Activated T-cell treated with anti-CD3 and anti-CD28 coated beads, Interleukin-2, amount 50 U/mL, for 4 hours (primary cell): ENCODE results near the gene RMND1. TPM values are rescaled to one million over a fixed set of nuclear protein-coding genes. Genes with fewer than 3 reads are reported as not detected.
A peak's percentile ranks its signal among the peaks of the same experiment; 100 is the strongest.

Experiments
- ATAC-seq, 2 donors: fragments of 200-7000 bp; cut with Tn5 transposase; one replicate each; pipeline ENCODE4 v1.10.0; 2021
- DNase-seq: peaks from one replicate; pipeline ENCODE4 v3.0.0-alpha.2; 2020
- H3K27me3 Mint-ChIP-seq: one replicate; pipeline ENCODE4 v1.8.0; 2021; ENCODE audit warnings: low read depth, mixed read lengths
- H3K36me3 Mint-ChIP-seq: one replicate; pipeline ENCODE4 v1.8.0; 2022; ENCODE audit warnings: mixed read lengths; ENCODE audit not compliant: insufficient read depth
- H3K4me1 Mint-ChIP-seq: one replicate; pipeline ENCODE4 v1.8.0; 2021; ENCODE audit warnings: low read depth, mixed read lengths
- H3K4me3 Mint-ChIP-seq: one replicate; pipeline ENCODE4 v1.8.0; 2021; ENCODE audit warnings: mild to moderate bottlenecking, moderate library complexity, mixed read lengths
- H3K9me3 Mint-ChIP-seq: one replicate; pipeline ENCODE4 v1.8.0; 2021; ENCODE audit warnings: mixed read lengths
- total RNA-seq, 3 donors: library from RNA; stranded (reverse); gene quantifications; one replicate each; pipeline ENCODE4 v1.2.1, GENCODE V29; 2021

RMND1 gene, protein sequence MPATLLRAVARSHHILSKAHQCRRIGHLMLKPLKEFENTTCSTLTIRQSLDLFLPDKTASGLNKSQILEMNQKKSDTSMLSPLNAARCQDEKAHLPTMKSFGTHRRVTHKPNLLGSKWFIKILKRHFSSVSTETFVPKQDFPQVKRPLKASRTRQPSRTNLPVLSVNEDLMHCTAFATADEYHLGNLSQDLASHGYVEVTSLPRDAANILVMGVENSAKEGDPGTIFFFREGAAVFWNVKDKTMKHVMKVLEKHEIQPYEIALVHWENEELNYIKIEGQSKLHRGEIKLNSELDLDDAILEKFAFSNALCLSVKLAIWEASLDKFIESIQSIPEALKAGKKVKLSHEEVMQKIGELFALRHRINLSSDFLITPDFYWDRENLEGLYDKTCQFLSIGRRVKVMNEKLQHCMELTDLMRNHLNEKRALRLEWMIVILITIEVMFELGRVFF
- total RNA-seq, result 10 to 100 TPM; 15.3 to 18.1 (median 16.5) TPM

GRCh38 chr6:151451950-151452749 lies at the start of gene RMND1:
Gene RMND1 (minus strand): TSS chr6:151452126. CDS start chr6:151445811, 6,315 bp downstream.
- Mint-ChIP-seq H3K36me3 (peaks cover 9% of the 10 kb centered on the region), H3K9me3 (no peaks in the 10 kb centered on the region), H3K4me1 (peaks cover 46% of the 10 kb centered on the region), H3K4me3 (peak within 1 kb of the TSS; percentile 93), H3K27me3 (no peaks in the 10 kb centered on the region)
- peak; percentile 99 for DNase-seq
- peak; percentile 98 to 99 for ATAC-seq

DNA sequence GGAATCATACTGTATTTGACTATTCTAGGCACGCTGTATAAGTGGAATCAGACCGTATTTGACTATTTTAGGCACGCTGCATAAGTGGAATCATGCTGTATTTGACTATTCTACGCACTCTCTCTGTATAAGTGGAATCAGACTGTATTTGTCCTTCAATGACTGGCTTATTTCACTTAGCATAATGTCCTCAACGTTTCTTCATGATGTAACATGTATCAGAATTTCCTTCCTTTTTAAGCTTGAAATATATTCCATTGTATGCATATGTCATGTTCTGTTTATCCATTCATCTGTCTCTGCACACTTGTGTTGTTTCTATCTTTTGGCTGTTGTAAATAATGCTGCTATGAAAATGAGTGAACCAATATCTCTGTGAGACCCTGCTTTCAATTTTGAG lies 47.6 kb upstream of the RMND1 start:
- peaks cover 7% of the 10 kb centered on the region for H3K4me1 Mint-ChIP-seq
- no peak for ATAC-seq
- H3K9me3 Mint-ChIP-seq, result no peaks in the 10 kb centered on the region
- no peak for DNase-seq
- peaks cover 21% of the 10 kb centered on the region for H3K27me3 Mint-ChIP-seq
- no peak overlapping the region for H3K4me3 Mint-ChIP-seq
- no peaks in the 10 kb centered on the region for H3K36me3 Mint-ChIP-seq

GRCh38 chr6:151498327-151498726 lies 46.4 kb upstream of the RMND1 start:
- H3K4me3 Mint-ChIP-seq, result no peak overlapping the region
- peaks cover 11% of the 10 kb centered on the region for H3K4me1 Mint-ChIP-seq
- DNase-seq, result no peak
- peak in 1 of 2 donors; percentile 48 for ATAC-seq
- H3K36me3 Mint-ChIP-seq, result no peaks in the 10 kb centered on the region
- peaks cover 29% of the 10 kb centered on the region for H3K27me3 Mint-ChIP-seq
- no peaks in the 10 kb centered on the region for H3K9me3 Mint-ChIP-seq

GRCh38 chr6:151497905-151498304 lies 46.0 kb upstream of the RMND1 start:
- no peak for ATAC-seq
- DNase-seq, result no peak
- Mint-ChIP-seq H3K36me3 (no peaks in the 10 kb centered on the region), H3K9me3 (no peaks in the 10 kb centered on the region), H3K4me1 (peaks cover 13% of the 10 kb centered on the region), H3K4me3 (no peak overlapping the region), H3K27me3 (peaks cover 33% of the 10 kb centered on the region)

- no peaks in the 10 kb centered on the region for H3K36me3 Mint-ChIP-seq
- no peak overlapping the region for H3K4me3 Mint-ChIP-seq
- no peak for ATAC-seq
- peaks cover 44% of the 10 kb centered on the region for H3K27me3 Mint-ChIP-seq
- no peaks in the 10 kb centered on the region for H3K9me3 Mint-ChIP-seq
- H3K4me1 Mint-ChIP-seq, result peaks cover 12% of the 10 kb centered on the region
- DNase-seq, result no peak
These were observed 43.5 kb upstream of the RMND1 start for GRCh38 chr6:151495380-151495779.

DNA sequence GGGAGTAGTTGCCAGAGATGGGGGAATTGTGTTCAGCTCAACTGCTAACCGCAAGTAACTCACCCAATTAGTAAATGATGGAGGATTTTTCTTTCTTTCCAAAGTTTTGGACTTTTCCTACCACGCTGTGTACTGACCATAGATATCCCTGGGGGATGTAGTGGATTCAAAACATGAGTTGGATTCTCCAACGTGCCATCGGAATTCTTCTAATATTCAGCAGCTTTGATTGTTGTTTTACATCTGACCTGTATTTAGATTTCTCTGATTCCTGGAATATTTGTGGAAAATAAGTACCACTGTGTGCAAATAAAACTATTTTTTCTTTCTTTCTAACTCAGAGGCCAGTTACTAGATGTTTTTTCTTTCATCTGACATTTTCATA lies 43.0 kb upstream of the RMND1 start:
- H3K4me1 Mint-ChIP-seq, result peaks cover 12% of the 10 kb centered on the region
- H3K9me3 Mint-ChIP-seq, result no peaks in the 10 kb centered on the region
- H3K27me3 Mint-ChIP-seq, result peaks cover 44% of the 10 kb centered on the region
- DNase-seq, result no peak
- H3K4me3 Mint-ChIP-seq, result peak overlapping the region; percentile 67
- no peak for ATAC-seq
- H3K36me3 Mint-ChIP-seq, result no peaks in the 10 kb centered on the region

DNA sequence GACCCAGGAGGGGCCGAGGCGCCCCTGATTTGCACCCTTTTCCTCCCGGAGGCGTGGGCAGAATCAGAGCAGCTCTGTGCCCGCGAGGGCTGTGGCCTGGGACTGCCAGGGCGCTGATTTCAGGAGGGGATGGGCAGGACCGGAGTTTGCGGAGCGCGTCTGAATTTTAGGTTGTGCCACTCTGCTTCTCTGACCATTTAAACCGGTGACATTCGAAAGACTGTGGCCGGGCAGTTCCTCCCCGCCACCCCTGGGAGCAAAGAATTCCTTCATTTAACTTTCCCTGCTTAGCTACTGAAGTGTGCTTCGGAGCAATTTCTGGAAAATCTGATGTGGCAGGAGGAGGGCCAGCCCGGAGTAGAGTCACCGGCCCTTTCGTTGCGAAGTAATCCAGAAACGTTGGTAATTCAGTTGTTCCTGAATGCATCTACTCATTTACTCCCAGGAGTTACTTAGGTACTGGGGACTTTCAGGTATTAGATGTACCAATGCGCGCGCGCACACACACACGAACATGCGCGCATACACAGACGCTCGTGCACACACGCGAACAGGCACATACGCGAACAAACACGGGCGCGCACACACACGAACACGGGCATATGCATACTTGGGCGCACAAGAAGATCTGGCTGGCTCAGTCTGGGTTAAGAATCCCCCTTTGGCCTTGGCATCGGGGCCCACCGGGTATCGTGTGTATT lies 42.5 kb upstream of the RMND1 start:
- Mint-ChIP-seq H3K4me3 (peak overlapping the region; percentile 67), H3K27me3 (peaks cover 44% of the 10 kb centered on the region)

DNA sequence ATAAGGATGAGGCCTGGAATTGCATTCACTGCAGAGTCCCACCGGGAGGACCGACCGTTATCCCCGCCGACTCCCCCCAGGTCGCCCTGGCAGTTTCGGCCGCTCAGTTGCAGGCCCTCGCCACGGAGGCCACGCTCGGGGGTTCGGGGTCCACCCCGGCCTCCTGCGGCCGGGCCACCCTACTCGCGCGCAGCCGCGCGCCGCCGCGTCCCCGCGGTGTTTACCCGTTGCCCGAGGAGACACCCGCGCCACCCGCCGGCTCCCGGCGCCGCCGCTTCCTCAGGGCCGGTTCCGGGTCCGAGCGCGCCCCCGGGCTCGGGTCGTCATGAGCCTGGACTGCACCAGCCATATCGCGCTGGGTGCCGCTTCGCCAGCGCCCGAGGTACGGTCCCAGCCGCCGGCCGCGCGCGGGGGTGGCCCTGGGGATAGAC lies 41.9 kb upstream of the RMND1 start, which contains the start of gene CCDC170:
CCDC170 (plus strand) TSS at position 214 of the 431 bp plus-strand sequence; CDS start at position 326, 112 bp downstream.
- no peak for DNase-seq
- peak within 1 kb of the TSS; percentile 67 for H3K4me3 Mint-ChIP-seq
- H3K4me1 Mint-ChIP-seq, result peaks cover 12% of the 10 kb centered on the region
- peaks cover 44% of the 10 kb centered on the region for H3K27me3 Mint-ChIP-seq
- peak; percentile 35 to 36 for ATAC-seq
- no peaks in the 10 kb centered on the region for H3K9me3 Mint-ChIP-seq
- no peaks in the 10 kb centered on the region for H3K36me3 Mint-ChIP-seq

More for the DNA sequence above, 42.5 kb upstream of the RMND1 start:
- ATAC-seq, result peak in 1 of 2 donors; percentile 61
- Mint-ChIP-seq H3K4me1 (peaks cover 12% of the 10 kb centered on the region), H3K36me3 (no peaks in the 10 kb centered on the region), H3K9me3 (no peaks in the 10 kb centered on the region)
- no peak for DNase-seq

DNA sequence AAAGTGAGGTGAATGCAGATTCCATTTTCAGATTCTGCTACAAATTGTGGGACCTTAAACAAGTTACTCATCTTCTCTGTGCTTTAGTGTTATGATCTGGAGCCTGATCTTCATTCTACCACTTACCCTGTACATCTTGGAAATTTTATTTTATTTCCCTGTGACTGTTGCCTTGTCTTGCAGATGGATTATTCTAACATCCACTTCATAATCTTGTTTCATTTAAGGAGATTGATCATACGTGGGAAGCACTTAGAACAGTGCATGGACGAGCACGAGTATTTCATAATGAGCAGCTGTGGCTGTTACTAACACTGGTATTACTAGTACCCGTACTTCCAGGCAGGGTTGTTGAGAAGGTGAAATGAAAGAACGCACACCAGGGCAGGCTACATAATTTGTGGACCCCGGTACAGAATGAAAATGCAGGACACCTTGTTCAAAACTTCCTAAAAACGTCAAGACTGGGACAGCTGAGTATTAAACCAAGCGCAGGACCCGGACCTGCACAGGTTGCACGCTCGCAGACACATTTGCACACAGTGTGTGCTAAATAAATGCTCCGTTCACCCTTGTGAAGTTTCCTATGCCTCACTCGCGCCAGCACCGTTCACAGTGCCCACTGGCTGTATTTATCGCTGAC lies 41.4 kb upstream of the RMND1 start:
- ATAC-seq (no peak), DNase-seq (no peak)
- Mint-ChIP-seq H3K27me3 (peaks cover 44% of the 10 kb centered on the region), H3K36me3 (no peaks in the 10 kb centered on the region), H3K9me3 (no peaks in the 10 kb centered on the region), H3K4me1 (peaks cover 12% of the 10 kb centered on the region), H3K4me3 (peak overlapping the region; percentile 24)

DNA sequence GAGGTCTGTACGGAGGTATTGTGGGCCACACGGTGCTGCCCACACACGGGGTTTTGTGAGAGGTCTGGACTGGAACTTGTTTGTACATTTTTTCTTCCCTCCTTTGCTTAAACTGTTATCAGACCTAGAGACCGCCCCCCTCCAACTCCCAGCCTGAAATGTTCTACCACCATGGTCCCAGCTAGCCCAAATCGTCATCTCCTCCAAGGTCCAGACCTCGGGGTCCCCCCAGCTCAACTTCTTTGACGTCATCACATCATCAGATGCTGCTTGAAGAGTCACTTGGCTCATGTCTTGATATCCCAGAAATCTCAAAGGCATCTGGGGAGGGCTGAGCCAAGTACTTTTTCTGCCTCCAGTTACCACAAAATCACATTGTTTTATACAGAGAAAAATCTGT lies 39.1 kb upstream of the RMND1 start:
- Mint-ChIP-seq H3K4me3 (no peak overlapping the region), H3K4me1 (peaks cover 12% of the 10 kb centered on the region), H3K9me3 (no peaks in the 10 kb centered on the region), H3K36me3 (no peaks in the 10 kb centered on the region), H3K27me3 (peaks cover 36% of the 10 kb centered on the region)
- ATAC-seq (no peak), DNase-seq (no peak)

DNA sequence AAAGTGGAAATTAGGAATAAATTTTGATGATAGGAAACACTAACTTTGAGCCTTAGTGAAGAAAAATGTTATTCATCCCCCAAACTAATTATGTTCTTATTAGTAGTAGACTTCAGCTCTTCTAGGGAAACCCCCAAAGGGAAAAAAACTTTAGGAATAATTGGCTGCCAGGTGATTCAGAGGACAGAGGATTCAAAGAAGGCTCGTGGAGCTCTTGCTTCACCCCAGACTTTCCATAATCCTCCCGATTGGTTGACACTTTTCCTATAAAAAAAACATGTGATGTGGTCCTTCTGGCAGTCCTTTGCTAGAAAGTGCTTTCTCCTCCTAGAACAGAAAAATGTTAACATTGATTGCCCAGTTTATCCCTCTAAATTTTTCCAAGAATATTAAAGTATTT lies 36.3 kb upstream of the RMND1 start:
- Mint-ChIP-seq H3K36me3 (no peaks in the 10 kb centered on the region), H3K4me3 (no peak overlapping the region), H3K9me3 (no peaks in the 10 kb centered on the region), H3K27me3 (peaks cover 14% of the 10 kb centered on the region), H3K4me1 (peaks cover 1% of the 10 kb centered on the region)
- no peak for DNase-seq
- no peak for ATAC-seq

DNA sequence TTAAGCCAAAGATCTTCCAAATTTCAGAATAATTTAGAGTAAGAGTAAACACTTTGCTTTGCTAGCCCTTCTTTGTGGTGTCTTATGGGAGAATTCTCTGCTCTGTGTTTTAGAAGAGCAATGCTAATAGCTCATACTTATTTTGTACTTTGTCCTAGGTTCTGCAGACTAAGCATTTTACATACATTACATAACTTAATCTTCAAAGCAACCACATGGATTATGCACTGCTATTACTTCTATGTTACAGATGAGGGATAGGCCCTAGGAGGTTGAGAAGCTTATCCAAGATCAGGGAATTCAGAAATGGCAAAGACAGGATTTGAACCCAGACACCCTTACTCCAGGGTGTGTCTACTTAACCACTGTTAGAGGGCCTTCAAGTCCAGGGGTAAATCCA lies 32.1 kb upstream of the RMND1 start:
- Mint-ChIP-seq H3K4me3 (no peak overlapping the region), H3K4me1 (peaks cover 18% of the 10 kb centered on the region), H3K36me3 (no peaks in the 10 kb centered on the region), H3K9me3 (no peaks in the 10 kb centered on the region), H3K27me3 (no peaks in the 10 kb centered on the region)
- no peak for DNase-seq
- no peak for ATAC-seq

GRCh38 chr6:151482290-151482689 lies 30.4 kb upstream of the RMND1 start:
- ATAC-seq (peak in 1 of 2 donors; percentile 35), DNase-seq (no peak)
- no peaks in the 10 kb centered on the region for H3K27me3 Mint-ChIP-seq
- peak overlapping the region; percentile 73 for H3K4me3 Mint-ChIP-seq
- no peaks in the 10 kb centered on the region for H3K9me3 Mint-ChIP-seq
- H3K4me1 Mint-ChIP-seq, result peaks cover 18% of the 10 kb centered on the region
- no peaks in the 10 kb centered on the region for H3K36me3 Mint-ChIP-seq

DNA sequence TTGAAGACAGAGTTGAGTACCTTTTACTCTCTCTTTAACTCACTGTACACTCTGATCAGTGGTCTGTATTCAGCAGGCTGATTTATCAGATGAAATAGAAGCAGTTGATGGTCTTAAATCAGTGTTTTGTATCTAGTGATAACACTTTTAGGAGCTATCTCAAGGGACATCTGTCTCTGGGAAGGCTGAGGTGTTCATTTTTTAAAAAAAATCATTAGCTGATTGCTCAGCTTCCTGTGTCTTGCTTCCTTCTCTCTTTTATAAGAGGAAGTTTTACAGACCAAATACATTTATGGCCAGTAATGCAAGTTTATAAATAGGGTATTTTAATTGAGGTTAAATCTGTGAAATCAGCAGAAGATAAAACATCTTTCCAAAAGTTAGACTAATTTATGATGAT lies 29.9 kb upstream of the RMND1 start:
- no peak for ATAC-seq
- DNase-seq, result no peak
- Mint-ChIP-seq H3K4me1 (peaks cover 18% of the 10 kb centered on the region), H3K4me3 (peak overlapping the region; percentile 35), H3K27me3 (no peaks in the 10 kb centered on the region), H3K9me3 (no peaks in the 10 kb centered on the region), H3K36me3 (no peaks in the 10 kb centered on the region)
